ENCODE results near the gene OSCP1. TPM values are rescaled to one million over a fixed set of nuclear protein-coding genes. Genes with fewer than 3 reads are reported as not detected.

OSCP1 gene
- total RNA-seq, 1 donor from 2014 or later = 4.0 TPM

DNA sequence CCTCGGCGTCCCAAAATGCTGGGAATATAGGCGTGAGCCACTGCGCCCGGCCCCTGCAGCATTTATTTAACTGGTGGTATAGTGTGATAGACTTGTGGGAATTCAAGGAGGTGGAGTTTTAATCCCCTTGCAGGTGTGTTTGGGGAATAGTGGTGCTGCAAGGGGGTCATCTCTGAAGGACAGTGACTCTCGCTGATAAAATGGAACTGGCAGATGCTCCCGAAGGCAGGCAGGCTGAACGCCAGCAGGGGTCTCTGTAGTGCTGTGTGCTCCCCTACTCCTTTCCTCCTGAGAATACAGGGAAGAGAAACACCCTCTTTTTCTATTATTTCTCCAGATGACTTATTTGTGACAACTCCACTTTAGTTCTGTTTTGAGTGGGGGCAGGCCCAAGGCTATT is 4.0 kb downstream of the OSCP1 start:
- DNase-seq (ENCODE audit: low read depth) = no peak
- H3K4me3 ChIP-seq (ENCODE audit: low read depth, low read length) = no peak overlapping the region
- TF ChIP-seq, protein P1, sequence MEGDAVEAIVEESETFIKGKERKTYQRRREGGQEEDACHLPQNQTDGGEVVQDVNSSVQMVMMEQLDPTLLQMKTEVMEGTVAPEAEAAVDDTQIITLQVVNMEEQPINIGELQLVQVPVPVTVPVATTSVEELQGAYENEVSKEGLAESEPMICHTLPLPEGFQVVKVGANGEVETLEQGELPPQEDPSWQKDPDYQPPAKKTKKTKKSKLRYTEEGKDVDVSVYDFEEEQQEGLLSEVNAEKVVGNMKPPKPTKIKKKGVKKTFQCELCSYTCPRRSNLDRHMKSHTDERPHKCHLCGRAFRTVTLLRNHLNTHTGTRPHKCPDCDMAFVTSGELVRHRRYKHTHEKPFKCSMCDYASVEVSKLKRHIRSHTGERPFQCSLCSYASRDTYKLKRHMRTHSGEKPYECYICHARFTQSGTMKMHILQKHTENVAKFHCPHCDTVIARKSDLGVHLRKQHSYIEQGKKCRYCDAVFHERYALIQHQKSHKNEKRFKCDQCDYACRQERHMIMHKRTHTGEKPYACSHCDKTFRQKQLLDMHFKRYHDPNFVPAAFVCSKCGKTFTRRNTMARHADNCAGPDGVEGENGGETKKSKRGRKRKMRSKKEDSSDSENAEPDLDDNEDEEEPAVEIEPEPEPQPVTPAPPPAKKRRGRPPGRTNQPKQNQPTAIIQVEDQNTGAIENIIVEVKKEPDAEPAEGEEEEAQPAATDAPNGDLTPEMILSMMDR (conservative IDR thresholded peaks at IDR 0.05; ENCODE audit: low read depth, low read length) = peak; percentile 15

DNA sequence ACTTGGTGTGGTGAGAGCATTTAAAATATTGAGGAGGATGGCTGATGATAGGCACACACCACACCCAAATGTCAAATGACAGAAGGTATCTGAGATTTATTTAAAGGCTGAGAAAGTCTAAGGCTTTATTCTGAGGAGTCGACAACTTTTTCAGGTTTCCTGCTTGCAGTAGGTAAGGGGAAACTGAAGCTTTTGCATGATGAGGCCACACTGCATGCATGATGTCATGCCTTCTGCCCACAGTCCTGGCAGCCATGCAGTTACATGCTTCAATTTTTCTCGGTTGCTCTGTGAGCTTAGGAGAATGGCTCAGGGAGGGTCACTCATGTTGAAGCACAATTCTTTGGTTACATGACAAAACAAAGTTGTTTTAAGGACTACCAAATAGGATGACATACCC is 7.0 kb downstream of the OSCP1 start:
- DNase-seq (ENCODE audit: low read depth) = no peak
- H3K4me3 ChIP-seq (ENCODE audit: low read depth, low read length) = no peak overlapping the region
- TF ChIP-seq, protein P1 (conservative IDR thresholded peaks at IDR 0.05; ENCODE audit: low read depth, low read length) = no peak

DNA sequence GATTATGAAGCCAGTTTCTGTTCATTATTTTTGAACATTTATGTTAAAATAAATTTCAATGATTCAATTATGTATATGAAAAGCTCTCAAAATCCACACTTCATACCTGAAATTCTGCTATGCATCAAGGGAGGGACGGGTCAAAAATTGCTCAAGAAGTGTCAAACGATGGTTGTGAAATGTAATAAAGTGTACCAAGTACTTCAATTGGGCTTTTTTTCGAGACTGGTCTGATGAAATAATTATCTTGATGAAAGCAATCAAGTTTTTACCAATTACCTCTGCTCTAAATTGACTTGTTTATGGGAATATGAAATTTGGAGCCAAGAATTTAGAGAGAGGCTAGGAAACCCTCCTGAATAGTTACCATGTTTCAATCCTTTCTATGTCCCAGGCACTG is 7.9 kb downstream of the OSCP1 start:
- TF ChIP-seq, protein P1 (conservative IDR thresholded peaks at IDR 0.05; ENCODE audit: low read depth, low read length) = no peak
- DNase-seq (ENCODE audit: low read depth) = no peak
- H3K4me3 ChIP-seq (ENCODE audit: low read depth, low read length) = no peak overlapping the region

DNA sequence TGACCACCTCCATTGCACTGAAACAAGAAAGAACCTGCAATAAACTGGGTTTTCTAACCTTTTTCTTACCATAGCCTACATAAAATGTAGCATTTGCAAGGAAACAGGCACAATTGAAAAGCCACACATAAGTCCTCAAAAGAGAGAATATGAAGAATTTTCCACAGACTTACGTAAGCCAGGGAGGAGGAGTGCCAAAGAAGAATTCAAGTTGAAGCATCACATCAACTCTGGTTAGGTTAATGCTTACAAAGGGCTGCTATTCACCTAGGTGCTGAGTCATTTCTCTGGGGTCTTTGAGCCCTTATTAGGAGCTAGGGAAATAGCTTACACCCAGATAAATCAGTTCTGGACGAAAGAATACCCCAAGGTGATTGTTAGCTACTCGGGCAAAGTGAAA is 9.6 kb downstream of the OSCP1 start:
- H3K4me3 ChIP-seq (ENCODE audit: low read depth, low read length) = no peak overlapping the region
- no peak for DNase-seq (ENCODE audit: low read depth)
- TF ChIP-seq, protein P1 (conservative IDR thresholded peaks at IDR 0.05; ENCODE audit: low read depth, low read length) = no peak

DNA sequence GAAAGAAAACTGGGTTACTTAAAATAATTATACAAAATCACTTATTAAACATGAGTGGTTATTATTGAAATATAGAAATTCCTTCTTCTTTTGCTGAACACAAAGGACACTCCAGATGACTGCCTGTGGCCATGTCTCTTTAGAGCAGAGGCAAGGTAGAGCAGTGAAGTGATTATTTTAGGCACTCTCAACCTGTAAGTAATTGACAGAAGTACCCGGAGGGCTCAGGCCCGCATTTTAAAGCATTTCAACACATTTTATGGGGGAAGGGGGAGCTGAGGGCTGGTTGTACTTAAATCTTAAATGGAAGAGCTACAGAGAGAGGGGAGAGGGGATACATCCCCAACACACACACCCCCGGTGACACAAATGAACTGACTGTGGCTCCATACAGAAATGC is 10.2 kb downstream of the OSCP1 start:
- no peak overlapping the region for H3K4me3 ChIP-seq (ENCODE audit: low read depth, low read length)
- TF ChIP-seq, protein P1 (conservative IDR thresholded peaks at IDR 0.05; ENCODE audit: low read depth, low read length) = no peak
- DNase-seq (ENCODE audit: low read depth) = no peak

DNA sequence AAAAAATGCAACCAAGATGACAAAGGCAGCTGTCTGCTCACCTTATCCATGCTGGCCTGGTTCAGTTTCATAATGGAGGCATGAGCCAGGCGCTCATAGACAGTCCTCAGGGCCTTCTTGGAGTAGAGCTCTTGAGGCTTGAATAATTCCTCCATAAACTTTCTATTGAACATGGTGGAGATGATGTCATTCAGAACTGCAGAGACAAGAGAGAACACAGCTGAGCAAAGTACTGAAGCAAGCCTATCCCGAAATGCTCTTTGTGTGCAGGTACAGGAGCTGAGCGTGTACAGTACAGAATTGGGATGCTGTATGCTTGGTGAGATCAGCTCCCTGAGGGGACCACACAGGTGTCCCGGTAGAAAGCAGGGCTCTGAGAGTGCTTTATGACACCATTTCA is 11.5 kb downstream of the OSCP1 start:
- TF ChIP-seq, protein P1 (conservative IDR thresholded peaks at IDR 0.05; ENCODE audit: low read depth, low read length) = no peak
- no peak for DNase-seq (ENCODE audit: low read depth)
- H3K4me3 ChIP-seq (ENCODE audit: low read depth, low read length) = no peak overlapping the region

DNA sequence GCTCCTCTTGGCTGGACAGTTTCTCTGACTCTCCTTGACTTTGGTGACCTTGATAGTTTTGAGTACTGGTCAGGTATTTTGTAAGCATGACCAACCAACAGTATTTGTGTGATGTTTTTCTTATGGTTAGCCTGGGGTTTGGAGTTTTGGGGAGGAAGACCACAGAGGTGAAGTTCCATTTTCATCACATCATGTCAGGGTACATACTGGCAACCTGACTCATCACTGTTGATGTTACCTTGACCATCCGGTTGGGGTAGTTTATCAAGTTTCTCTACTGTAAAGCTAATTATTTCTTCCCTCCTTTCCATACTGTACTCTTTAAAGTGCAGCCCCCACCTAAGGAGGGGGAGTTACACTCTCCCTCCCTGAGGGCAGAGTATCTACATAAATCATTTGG is 13.4 kb downstream of the OSCP1 start:
- no peak overlapping the region for H3K4me3 ChIP-seq (ENCODE audit: low read depth, low read length)
- DNase-seq (ENCODE audit: low read depth) = peak; percentile 39
- TF ChIP-seq, protein P1 (conservative IDR thresholded peaks at IDR 0.05; ENCODE audit: low read depth, low read length) = no peak

Data from epithelial cell of proximal tubule (primary cell).